Measurements from ENCODE around the gene SMG7. TPM values are rescaled to one million over a fixed set of nuclear protein-coding genes. Genes with fewer than 3 reads are reported as not detected.

Gene SMG7
- total and polyA plus RNA-seq, 10 of the 15 experiments (the other 5 are each of a cell fraction or from before 2014, with no cell fraction given): 9.5 to 65.4 (median 42.7) TPM

- TF ChIP-seq ZBTB11 (CRISPR knock-in tag; IDR thresholded peaks at IDR 0.05) (no peak), PAX5 (IDR thresholded peaks at IDR 0.05; ENCODE audit: borderline replicate concordance, low read depth, low read length) (no peak), HSF1 (IDR thresholded peaks at IDR 0.05; ENCODE audit: low read depth, low read length) (no peak), ZBTB33 (IDR thresholded peaks at IDR 0.05) (no peak)
Observed at GRCh38 chr1:183600136-183600535, 127.8 kb downstream of the SMG7 start (continued).

All from GM12878 (cell line).